Choroid plexus epithelial cell (primary cell): Measurements from ENCODE around the gene CFAP74.
"Not testable (repeated sequence)": the region's sequence is repeated elsewhere in the genome, so short reads cannot be mapped to it uniquely, and the experiment has no call there.

Source experiments
- DNase-seq: peaks from one replicate; pipeline ENCODE4 v3.0.0-alpha.2; 2010; ENCODE audit warnings: low read depth
- H3K4me3 ChIP-seq: 2 replicates; pipeline ENCODE4 v1.5.1; 2011; ENCODE audit warnings: low read depth, mild to moderate bottlenecking, control low read depth, low read length, moderate library complexity
- CTCF ChIP-seq: conservative IDR thresholded peaks from 2 replicates; pipeline ENCODE4 v1.5.1; 2011; ENCODE audit warnings: low read depth, mild to moderate bottlenecking, control low read depth, inconsistent platforms, low read length, moderate library complexity

The CFAP74 gene

GRCh38 chr1:1985375-1986050, 18.1 kb downstream of the CFAP74 start:
- H3K4me3 ChIP-seq, result no peak overlapping the region
- no peak for DNase-seq
- no peak for TF ChIP-seq CTCF

- DNase-seq, result no peak
- no peak overlapping the region for H3K4me3 ChIP-seq
Measured at GRCh38 chr1:1984560-1985070, 19.0 kb downstream of the CFAP74 start.

GRCh38 chr1:1982379-1983232, 21.0 kb downstream of the CFAP74 start:
- no peak for DNase-seq
- no peak overlapping the region for H3K4me3 ChIP-seq
- no peak for TF ChIP-seq CTCF

More at GRCh38 chr1:1984560-1985070, 19.0 kb downstream of the CFAP74 start:
- no peak for TF ChIP-seq CTCF

- not testable (repeated sequence) for DNase-seq, H3K4me3 ChIP-seq
Measured at GRCh38 chr1:1981631-1982327, 21.8 kb downstream of the CFAP74 start.

- no peak for TF ChIP-seq CTCF
- DNase-seq, result no peak
- no peak overlapping the region for H3K4me3 ChIP-seq
Measured at GRCh38 chr1:1981142-1981500, 22.5 kb downstream of the CFAP74 start.

- DNase-seq, result no peak
- TF ChIP-seq CTCF, result no peak
- no peak overlapping the region for H3K4me3 ChIP-seq
Measured at GRCh38 chr1:1980467-1981141, 23.0 kb downstream of the CFAP74 start.
